Measurements from ENCODE around the gene ZNF337.

DNA sequence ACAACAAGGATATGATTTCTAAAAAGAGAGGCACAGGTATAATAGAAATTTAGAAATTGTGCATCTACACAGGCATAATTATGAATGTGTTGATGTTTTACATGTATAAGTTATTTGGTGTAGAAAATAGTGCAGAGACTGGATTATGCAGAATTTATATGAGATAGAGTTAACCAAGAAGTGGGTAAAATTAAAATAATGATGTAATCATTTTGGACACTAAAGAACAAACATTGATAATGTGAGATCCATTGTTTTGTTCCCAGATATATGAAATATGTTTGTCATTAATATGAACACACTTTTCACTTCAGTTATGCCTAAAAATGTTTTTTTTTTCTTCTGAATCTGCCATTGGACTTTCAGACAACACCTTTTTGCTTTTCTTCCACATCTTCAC lies 37.2 kb upstream of the ZNF337 start:
- TF ChIP-seq POLR2AphosphoS5 (IDR thresholded peaks at IDR 0.05; ENCODE audit: borderline replicate concordance, low read depth, low read length) (no peak), FOXP2 (optimal IDR thresholded peaks at IDR 0.05; ENCODE audit: control extremely low read depth, extremely low read length, insufficient read depth) (no peak)

Measured in SK-N-MC (cell line).